ENCODE data around the gene SLC2A4RG.
"Not testable (repeated sequence)": the region's sequence is repeated elsewhere in the genome, so short reads cannot be mapped to it uniquely, and the experiment has no call there.

The SLC2A4RG gene

DNA sequence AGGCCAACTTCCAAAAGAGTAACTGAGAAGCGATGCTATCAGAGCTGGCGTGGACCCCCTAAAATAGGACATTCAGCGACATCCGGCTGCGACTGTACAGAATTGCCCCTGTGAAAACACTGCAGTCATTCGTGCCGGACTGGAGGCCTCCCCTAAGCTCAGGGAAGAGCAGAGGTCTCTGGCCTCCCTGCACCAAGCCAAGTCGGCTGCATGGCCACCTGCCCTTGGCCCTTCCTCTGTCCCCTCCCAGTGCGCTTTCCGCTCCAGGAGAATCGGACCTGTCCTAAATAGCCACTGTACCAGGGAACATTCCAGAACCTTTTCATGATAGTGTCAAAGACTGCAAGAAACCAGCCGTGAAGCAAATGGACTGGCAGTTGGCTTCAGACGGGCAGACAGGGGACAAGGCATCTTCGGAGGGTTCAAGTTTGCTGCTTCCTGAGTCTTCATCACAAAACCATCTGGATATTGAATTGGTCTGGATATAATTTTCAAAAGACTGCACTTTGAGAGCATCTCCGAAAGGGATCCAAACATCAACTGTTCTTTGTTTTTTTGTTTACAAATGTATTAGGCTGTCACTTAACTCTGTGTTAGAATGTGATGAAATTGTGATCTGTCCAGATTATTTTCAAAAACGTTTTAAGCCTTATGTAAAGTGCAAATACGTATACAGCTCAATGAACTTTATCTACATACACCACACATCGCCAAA lies 16.5 kb downstream of the SLC2A4RG start:
- DNase-seq (ENCODE audit: low spot score), result no peak

- no peak for DNase-seq (ENCODE audit: low spot score)
Observed at GRCh38 chr20:63756648-63756991, 17.0 kb downstream of the SLC2A4RG start.

- no peak for DNase-seq (ENCODE audit: low spot score)
Observed at GRCh38 chr20:63758152-63758551, 18.6 kb downstream of the SLC2A4RG start.

DNA sequence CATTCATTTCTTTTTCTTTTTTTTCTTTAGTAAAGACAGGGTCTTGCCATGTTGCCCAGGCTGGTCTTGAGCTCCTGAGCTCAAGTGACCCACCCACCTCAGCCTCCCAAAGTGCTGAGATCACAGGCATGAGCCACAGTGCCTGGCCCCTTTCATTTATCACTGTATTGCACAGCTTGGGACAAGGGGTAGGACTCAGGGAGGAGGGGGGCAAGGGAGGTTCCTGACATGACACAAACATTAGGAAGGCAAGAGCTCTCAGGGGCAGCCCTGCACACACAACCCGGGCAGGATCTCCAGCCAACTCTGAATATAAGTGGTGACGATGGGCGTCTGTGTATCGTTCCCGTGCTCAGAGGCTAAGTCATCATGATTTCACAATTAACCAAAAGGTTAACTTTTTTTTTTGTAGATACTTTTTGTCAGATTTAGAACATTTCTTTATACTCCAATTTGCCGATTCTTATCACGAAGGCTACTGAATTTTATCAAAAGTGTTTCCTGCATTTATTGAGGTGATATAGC lies 19.9 kb downstream of the SLC2A4RG start:
- DNase-seq (ENCODE audit: low spot score), result no peak

- no peak for DNase-seq (ENCODE audit: low spot score)
Observed at GRCh38 chr20:63765082-63765873, 25.7 kb downstream of the SLC2A4RG start.

- no peak for DNase-seq (ENCODE audit: low spot score)
Observed at GRCh38 chr20:63765902-63766301, 26.3 kb downstream of the SLC2A4RG start.

- DNase-seq (ENCODE audit: low spot score), result no peak
Observed at GRCh38 chr20:63766695-63767426, 27.3 kb downstream of the SLC2A4RG start.

DNA sequence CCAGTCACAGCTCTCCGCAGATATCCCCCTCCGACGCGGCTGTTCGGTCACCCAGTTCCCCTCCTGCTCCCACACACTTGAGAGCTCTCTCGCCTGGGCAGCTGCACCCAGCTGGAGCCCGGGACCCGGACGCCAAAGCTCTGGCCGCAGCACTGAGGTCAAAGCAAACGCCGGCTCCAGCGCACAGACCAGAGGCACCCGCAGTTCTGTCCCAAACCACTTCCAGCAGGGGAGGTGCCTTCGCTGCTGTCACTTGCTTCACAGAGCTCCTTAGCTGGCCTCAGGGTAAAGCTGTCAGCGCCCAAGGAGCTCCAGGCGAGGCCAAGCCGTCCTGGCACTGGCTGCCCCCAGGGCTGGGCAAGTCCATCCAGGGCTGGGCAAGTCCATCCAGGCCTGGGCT lies 27.9 kb downstream of the SLC2A4RG start:
- no peak for DNase-seq (ENCODE audit: low spot score)

GRCh38 chr20:63767886-63768285 lies 28.3 kb downstream of the SLC2A4RG start:
- DNase-seq (ENCODE audit: low spot score), result no peak

DNA sequence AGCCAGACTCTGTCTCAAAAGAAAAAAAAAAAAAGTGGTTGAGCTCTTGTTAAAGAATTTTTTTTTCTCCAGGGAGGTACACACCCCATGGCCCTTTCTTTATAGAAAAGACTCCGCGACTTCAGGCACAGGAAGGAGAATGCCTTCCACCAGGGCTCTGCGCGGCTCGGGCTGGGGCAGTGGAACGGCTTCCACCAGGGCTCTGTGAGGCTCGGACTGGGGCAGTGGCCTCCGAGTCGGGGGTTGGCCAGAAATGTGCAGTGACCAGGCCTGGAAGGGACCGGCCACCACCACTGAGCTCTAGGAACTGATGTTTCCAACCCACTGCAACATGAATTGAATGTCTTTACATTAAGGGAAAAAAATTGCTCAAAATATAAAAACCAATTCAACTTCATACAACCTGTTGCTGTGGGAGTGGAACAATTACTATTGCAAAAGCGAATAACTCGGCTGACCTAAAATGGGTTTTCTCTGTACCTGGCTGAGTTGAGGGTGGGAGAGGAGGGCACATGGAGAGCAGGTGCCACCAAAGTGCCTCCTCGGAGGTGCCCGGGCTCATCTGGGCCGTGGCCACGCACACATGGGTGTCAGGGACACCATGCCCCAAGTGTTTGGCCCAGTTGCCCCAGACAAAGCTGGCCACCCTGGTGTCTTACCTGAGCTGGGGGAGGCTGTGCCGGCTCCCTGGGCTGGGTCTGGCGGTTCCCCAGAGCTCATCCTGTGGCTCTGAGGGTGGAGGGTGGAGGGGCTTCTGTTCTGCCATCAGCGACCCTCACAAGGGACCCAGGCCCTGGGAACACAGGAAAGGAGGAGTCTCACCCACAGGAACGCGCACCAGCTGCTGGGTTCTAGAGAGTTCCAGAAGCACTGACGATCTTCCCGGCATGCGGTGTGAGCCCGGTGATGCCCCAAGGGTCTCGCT lies 29.3 kb downstream of the SLC2A4RG start:
- no peak for DNase-seq (ENCODE audit: low spot score)

DNA sequence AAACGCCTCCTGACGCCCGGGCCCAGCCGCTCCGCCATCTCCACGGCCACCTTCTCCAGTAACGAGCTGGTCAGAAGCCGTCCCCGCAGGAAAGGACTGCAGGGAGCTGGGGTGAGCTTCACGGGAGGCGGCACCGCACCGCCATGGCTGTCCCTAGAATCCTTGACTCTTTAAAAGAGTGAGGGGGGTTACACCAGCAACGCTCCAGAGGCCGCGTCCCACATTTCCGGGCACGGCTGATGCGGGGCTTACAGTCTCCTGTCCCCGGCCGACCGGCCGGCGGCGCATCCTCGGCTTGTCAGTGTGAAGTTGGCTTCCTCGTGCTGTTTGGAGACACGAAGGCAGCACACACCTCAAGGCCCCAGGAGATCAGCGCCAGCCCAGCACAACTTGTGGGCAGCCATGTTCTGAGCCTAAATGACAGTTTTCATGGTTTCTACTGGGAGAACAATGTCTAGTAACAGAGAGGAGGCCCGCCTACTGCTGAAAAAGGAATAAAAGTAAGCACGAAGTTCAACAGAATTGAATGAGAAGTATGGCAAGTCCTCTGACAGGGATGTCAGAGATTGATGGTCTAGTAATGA lies 30.4 kb downstream of the SLC2A4RG start:
- DNase-seq (ENCODE audit: low spot score), result no peak

GRCh38 chr20:63771046-63771707 lies 31.6 kb downstream of the SLC2A4RG start:
- DNase-seq (ENCODE audit: low spot score), result no peak

DNA sequence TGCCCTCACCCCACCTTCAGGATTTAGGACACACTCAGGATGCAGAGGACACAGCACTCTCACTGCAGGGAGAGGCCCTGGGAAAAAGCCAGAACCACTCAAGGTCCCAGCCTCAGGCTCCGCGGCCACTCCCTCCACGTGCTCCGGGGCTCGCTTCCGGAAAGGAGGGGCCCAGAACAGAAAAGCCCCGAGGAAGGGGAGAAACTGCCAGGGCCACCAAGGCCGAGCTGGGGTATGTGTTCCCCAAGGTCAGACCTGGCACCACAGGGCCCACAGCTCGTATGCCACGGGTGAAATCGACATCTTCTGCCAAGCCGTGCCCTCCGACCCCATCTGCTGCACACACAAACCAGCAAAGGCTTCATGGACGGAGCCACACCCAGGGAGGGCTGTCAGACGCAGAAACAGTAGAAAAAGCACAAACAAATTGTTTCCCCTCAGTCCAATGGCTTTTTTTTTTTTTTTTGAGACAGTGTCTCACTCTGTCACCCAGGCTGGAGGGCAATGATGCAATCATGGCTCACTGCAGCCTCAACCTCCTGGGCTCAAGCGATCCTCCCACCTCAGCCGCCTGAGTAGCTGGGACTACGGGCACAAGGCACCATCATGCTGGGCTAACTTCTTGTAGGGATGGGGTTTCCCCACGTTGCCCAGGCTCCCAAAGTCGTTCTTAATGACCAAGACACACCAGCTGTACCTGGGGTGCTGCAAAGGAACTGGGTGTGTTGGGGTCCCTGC lies 33.4 kb downstream of the SLC2A4RG start:
- no peak for DNase-seq (ENCODE audit: low spot score)

DNA sequence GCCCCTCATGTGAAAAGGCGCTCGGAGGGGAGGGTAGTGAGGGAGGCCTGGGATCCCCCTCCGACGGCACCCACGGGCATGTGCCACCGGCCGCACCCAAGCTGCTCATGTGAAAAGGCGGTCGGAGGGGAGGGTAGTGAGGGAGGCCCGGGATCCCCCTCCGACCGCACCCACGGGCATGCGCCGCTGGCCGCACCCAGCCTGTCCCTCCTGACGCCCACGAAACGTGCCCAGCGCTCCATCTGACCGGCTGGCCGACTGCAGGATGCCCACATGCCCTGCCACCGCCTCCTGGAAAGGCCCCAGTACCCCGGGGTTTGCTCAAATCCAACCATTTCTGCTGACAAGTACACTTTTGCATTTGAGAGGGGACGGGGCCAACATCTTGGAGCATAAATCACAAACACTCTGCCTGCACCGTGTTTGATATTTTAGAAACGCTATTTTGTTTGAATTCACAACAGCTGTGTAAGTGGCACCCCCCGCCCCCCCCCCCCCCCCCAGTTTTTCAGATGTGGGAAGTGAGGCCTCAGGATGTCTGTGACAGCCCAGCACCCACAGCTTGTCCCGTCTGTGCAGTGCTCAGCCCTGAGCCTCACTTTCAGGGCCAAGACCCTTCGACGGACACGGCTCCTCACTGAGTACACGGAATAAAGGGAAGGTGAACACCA lies 34.1 kb downstream of the SLC2A4RG start:
- no peak for DNase-seq (ENCODE audit: low spot score)

DNA sequence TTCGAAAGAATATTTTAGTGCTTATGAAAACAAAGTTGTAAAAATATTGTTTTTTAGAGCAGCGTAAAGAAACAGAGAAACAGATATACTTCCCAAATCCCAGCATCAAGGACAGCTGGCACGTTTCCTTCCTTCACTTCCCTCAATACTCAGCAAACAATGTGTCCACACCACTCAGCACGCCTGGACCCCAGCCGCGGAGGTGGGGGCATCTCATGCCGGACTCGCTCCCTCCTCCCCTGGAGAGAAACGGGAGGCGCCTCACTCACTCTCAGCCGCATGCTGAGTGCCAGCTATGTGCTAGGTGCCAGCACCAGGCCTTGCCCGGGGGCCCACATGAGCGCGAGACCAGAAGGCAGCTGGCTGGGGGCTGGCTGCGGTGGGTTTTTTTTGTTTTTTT lies 34.7 kb downstream of the SLC2A4RG start:
- no peak for DNase-seq (ENCODE audit: low spot score)

GRCh38 chr20:63775096-63775978 lies 35.8 kb downstream of the SLC2A4RG start:
- no peak for DNase-seq (ENCODE audit: low spot score)

DNA sequence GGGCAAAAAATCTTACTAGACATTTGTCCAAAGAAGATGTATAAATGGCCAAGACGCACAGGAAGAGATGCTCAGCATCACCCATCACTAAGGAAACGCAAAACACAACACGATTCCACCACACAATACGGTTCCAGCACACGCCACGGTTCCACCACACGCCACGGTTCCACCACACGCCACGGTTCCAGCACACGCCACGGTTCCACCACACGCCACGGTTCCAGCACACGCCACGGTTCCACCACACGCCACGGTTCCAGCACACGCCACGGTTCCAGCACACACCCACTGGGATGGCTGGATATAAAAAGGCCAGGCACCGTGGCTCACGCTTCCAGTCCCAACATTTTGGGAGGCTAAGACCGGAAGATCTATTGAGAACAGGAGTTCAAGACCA lies 37.3 kb downstream of the SLC2A4RG start:
- not testable (repeated sequence) for DNase-seq (ENCODE audit: low spot score)

GRCh38 chr20:63777614-63778013 lies 38.0 kb downstream of the SLC2A4RG start:
- no peak for DNase-seq (ENCODE audit: low spot score)
